Activated CD4-positive, CD25-positive, alpha-beta regulatory T cell treated with anti-CD3 and anti-CD28 coated beads, Interleukin-2, amount 50 U/mL, for 16 hours (primary cell): ENCODE data around the gene PRPH.
"Not testable (repeated sequence)": the region's sequence is repeated elsewhere in the genome, so short reads cannot be mapped to it uniquely, and the experiment has no call there.

Experiments used
- DNase-seq: peaks from one replicate; pipeline ENCODE4 v3.0.0-alpha.2; 2020; ENCODE audit warnings: low read depth, low spot score

The PRPH gene

DNA sequence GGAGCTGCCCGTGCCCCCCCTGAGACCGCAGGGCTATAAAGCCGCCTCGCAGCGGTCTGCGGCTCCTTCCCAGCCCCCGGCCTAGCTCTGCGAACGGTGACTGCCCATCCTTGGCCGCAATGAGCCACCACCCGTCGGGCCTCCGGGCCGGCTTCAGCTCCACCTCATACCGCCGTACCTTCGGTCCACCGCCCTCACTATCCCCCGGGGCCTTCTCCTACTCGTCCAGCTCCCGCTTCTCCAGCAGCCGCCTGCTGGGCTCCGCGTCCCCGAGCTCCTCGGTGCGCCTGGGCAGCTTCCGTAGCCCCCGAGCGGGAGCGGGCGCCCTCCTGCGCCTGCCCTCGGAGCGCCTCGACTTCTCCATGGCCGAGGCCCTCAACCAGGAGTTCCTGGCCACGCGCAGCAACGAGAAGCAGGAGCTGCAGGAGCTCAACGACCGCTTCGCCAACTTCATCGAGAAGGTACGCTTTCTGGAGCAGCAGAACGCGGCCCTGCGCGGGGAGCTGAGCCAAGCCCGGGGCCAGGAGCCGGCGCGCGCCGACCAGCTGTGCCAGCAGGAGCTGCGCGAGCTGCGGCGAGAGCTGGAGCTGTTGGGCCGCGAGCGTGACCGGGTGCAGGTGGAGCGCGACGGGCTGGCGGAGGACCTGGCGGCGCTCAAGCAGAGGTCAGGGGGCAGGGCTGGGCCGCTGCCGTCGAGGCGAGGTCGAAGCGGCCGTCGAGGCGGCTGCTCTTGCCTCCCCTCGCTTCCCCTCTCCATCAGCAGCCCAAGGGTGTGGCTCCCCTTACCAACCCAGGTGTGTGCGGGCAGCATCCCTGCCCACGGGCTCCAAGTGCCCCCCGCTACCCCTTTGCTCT, at the start of gene PRPH:
PRPH (plus strand) TSS at position 66 of the 855 bp plus-strand sequence; CDS start at position 120, 54 bp downstream.
- no peak for DNase-seq

- DNase-seq = no peak
These were observed 43.6 kb upstream of the PRPH start for GRCh38 chr12:49251357-49251756.

DNA sequence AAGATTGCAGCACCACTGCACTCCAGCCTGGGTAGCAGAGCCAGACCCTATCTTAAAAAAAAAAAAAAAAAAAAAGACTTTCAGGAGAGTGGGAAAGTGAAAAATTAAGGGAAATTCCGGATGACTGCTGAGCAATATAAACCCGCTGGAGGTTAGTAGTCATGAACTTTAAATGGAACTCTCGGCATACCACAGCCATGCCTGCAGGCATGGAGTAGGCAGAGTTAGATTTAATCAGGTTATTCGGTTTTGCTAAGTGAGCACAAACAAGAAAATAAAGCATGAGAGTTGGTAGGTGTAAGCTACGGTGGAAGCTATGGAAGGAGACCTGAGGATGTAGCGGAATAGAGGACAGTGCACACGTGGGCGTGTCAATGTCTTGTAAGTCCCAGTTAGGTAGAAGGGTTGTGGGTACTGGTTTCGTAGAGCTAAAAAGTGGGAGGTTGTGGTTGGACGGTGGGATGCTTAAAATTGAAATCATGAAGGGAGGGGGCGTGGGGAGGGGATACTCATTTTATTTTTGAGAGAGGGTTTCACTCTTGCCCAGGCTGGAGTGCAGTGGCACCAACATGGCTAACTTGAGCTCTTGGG, 41.8 kb upstream of the PRPH start:
- DNase-seq = no peak

- not testable (repeated sequence) for DNase-seq
These were observed 39.5 kb upstream of the PRPH start for GRCh38 chr12:49255456-49255855.

DNA sequence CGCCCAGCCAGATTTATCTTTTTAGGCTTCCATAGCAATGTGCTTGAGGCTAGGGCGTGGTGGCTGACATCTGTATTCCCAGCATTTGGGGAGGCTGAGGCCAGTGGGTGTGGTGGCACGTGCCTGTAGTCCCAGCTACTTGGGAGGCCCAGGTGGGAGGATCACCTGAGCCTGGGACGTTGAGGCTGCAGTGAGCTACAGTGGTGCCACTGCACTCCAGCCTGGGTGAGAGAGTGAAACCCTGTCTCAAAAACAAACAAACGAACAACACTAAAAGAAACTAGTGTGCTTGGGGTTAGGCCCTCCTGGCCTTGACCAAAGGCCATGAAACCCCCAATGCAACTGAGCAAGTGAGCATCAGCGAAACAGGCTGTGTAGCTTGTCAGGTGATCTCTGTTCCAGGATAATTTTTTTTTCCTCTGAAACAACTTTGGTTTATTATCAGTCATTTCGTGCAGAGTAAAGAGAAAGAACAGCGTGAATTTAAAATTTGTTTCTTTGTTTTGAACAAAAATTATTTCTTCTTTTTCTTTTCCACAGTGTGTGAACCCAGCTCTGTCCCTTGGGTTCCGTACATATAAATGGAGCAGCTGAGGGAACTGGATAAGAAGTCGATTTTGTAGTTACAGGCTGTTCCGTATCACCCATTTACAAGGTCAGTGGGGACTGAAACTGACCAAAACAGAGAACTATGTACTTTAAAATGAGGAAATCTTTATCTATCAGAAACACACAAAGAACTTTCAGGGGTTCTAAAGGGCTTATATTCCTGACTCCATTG, 38.9 kb upstream of the PRPH start:
- DNase-seq = no peak

DNA sequence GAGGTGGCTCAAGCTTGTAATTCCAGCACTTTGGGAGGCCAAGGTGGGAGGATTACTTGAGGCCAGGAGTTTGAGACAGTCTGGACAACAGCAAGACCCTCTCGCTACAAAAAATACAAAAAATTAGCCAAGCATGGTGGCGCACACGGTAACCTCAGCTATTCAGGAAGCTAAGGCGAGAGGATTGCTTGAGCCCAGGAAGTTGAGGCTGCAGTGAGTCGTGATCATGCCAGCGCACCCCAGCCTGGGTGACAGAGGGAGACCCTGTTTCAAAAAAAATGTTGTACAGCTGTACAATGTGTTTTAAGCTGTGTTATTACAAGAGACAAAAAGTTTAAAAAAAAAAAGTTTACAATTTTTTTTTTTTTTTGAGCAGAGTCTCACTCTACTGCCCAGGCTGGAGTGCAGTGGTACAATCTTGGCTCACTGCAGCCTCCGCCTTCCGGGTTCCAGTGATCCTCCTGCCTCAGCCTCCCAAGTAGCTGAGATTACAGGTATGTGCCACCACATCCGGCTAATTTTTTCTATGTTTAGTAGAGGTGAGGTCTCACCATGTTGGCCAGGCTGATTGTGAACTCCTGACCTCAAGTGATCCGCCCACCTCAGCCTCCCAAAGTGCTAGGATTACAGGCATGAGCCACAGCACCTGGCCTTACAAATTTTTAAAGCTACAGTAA, 37.3 kb upstream of the PRPH start:
- not testable (repeated sequence) for DNase-seq

DNA sequence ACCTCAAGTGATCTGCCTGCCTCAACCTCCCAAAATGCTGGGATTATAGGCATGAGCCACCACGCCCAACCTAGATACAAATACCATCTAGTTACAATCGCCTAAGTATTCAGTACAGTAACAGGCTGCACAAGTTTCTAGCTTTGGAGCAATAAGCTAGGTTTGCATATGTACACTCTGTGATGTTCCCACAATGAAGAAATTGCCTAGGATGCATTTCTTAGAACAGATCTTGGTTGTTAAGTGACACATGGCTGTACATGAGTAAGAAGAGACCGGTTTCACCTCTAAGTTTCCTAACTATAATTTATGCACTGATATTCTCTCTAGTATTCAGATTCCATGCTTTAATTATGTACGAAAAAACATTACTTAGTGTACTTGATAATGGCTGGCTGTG, 35.5 kb upstream of the PRPH start:
- DNase-seq = no peak

GRCh38 chr12:49260166-49260565, 34.8 kb upstream of the PRPH start:
- DNase-seq = no peak

GRCh38 chr12:49260571-49261363, 34.2 kb upstream of the PRPH start:
- DNase-seq = no peak

GRCh38 chr12:49261721-49262120, 33.2 kb upstream of the PRPH start:
- no peak for DNase-seq

DNA sequence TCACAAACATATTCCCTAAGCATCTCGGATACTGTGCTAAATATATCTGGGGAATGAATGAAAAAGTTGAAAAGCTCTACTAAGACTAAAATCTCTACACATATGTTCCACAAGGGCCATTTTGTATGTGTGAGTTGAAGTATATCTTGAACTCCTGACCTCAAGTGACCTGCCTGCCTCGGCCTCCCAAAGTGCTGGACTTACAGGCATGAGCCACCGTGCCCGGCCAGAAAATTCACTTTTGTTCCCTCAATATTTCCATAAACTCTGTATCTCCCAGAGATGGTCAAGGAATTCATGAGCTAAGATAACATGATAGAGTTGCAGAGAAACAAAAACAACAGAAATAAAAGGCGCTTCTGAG, 31.6 kb upstream of the PRPH start:
- DNase-seq = no peak

- DNase-seq = no peak
These were observed 30.5 kb upstream of the PRPH start for GRCh38 chr12:49264466-49264872.

- peak; percentile 66 for DNase-seq
These were observed 29.8 kb upstream of the PRPH start, which contains the start of gene TUBA1C for GRCh38 chr12:49264873-49265792. Gene TUBA1C, plus strand, starts transcription at chr12:49265082. Its CDS starts 100 bp downstream, at chr12:49265182.

GRCh38 chr12:49269191-49269590, 25.8 kb upstream of the PRPH start:
- DNase-seq = not testable (repeated sequence)

DNA sequence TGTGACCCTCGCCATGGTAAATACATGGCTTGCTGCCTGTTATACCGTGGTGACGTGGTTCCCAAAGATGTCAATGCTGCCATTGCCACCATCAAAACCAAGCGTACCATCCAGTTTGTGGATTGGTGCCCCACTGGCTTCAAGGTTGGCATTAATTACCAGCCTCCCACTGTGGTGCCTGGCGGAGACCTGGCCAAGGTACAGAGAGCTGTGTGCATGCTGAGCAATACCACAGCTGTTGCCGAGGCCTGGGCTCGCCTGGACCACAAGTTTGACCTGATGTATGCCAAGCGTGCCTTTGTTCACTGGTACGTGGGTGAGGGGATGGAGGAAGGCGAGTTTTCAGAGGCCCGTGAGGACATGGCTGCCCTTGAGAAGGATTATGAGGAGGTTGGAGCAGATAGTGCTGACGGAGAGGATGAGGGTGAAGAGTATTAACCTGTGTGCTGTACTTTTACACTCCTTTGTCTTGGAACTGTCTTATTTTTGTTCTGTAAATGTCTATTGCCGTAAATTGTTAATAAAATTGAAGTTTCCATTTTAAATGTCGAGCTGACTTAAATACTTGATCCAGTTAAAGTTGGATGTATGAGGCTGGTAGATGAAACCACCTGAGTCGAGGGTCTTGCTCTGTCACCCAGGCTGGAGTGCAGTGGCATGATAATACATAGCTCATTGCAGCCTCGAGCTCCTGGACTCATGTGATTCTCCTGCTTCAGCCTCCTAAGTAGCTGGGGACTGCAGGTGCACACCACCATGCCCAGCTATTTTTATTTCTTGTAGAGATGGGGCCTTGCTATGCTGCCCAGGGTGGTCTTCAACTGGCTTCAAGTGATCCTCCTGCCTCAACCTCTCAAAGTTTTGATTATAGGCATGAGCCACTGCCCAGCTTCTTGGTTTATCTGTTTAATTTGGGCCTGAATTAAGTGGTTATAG, 21.9 kb upstream of the PRPH start:
- no peak for DNase-seq

DNA sequence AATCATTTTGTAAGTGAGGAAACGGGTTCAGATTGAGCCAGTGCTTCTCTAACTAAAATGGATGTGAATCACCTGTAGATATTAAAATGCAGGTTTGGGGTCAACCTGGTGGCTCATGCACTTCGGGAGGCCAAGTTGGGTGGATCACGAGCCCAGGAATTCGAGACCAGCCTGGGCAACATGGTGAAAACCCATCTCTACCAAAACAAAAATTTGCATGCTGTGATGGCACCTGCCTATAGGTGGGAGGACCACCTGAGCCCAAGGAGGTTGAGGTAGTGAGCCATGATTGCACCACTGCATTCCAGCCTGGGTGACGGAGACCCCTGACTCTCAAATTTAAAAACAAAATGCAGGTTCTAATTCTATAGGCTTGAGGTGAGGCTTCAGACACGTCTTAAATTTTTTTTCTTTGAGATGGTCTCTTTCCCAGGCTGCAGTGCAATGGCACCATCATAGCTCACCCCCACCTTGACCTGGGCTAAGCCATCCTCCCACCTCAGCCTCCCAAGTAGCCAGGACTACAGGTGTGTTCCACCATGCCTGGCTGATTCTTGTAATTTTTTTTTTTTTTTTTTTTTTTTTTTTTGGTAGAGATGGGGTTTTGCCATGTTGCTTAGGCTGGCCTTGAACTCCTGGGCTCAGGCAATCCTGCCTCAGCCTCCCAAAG, 21.1 kb upstream of the PRPH start:
- DNase-seq = no peak

DNA sequence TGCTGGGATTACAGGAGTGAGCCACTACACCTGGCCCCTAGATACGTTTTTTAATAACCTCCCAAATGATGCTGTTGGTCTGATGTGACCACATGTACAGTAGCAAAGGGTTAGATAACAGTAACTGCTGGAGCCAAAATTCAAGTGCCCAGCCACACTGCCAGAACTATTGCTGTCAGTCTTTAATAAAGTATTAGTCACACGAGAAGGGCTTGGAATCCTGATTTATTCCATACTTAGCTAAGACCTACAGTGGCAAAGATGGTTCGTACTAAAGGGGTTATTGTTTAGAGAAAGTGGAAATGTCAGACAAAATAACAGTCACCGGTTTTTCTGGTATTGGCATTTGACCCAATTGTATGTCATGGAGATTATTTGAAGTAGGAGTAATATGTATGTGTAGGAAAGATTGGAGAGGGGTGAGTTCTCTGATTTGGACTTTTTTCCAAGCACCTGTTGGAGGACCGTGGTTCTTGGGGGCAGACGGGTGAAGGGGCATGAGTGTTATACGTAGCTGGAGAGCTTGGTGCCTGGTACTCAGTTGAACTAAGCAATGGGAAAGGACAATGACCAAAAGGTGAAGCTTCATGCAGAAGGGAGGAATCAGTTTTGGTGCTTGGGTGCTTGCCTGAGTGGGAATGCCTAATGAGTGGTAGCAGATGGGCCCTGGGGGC, 20.4 kb upstream of the PRPH start:
- no peak for DNase-seq
